AG04450 (cell line): ENCODE data around the gene TIMP2. TPM values are rescaled to one million over a fixed set of nuclear protein-coding genes. Genes with fewer than 3 reads are reported as not detected.

Experiments used
- CTCF ChIA-PET: fragments of 300-600, 350-600 bp; formaldehyde crosslinking; extraction: SDS; loops from one replicate; lab custom pipeline; 2022; ENCODE audit warnings: antibody characterized with exemption, inconsistent platforms; lab: Charles Lee
- POLR2A ChIA-PET: fragments of 350-600 bp; formaldehyde crosslinking; extraction: SDS; loops from one replicate; lab custom pipeline; 2021; ENCODE audit warnings: antibody characterized with exemption, inconsistent platforms; lab: Yijun Ruan, JAX
- DNase-seq: peaks from one replicate; pipeline ENCODE4 v3.0.0-alpha.2; 2011; ENCODE audit warnings: low read depth, low spot score
- H3K27ac ChIP-seq: one replicate; pipeline ENCODE4 v1.5.1; 2012; ENCODE audit warnings: low read depth, low read length, control low read depth
- H3K27me3 ChIP-seq: one replicate; pipeline ENCODE4 v1.6.0; 2012; ENCODE audit warnings: low read length; ENCODE audit not compliant: control insufficient read depth, insufficient read depth
- H3K4me3 ChIP-seq: 2 replicates; pipeline ENCODE4 v1.5.1; 2011; ENCODE audit warnings: mild to moderate bottlenecking, low read depth, low read length, control low read depth
- H3K9me3 ChIP-seq: 2 replicates; pipeline ENCODE4 v1.5.1; 2012; ENCODE audit warnings: low read length; ENCODE audit not compliant: control insufficient read depth, insufficient read depth
- polyA plus RNA-seq: library from polyadenylated mRNA; depleted of rRNA; stranded (reverse); fragments of >200 nt; gene quantifications from 2 replicates; pipeline ENCODE4 v1.2.3, GENCODE V29; 2011
- TF ChIP-seq, protein P1 (sequence below): IDR thresholded peaks from 2 replicates; pipeline ENCODE4 v1.5.1; 2011; ENCODE audit warnings: low read depth, low read length, control low read depth, inconsistent platforms

TIMP2 gene
- polyA plus RNA-seq, 1 experiment, result 356 TPM

DNA sequence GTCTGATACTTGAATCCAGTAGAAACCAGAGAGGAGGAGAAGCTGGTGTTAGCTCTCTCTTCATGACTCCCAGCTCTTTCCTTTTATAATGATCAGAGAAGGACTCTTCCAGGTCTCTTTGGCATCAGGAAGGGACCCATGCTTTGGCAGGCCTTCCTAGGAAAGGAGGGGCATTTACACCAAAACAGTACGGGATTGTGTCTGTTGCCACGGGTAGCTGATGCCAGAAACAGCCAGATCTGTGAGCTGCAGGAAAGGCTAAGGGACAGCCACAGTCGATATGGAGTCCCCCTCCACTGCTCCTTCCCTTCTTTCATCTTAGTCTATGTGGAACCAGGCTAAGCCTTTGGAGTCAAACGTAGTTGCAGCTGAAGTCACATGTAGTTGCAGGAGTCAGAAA, 31.5 kb downstream of the TIMP2 start:
- no peaks in the 10 kb centered on the region; the same call in 1 of the 2 replicates for H3K9me3 ChIP-seq
- no peak overlapping the region for H3K4me3 ChIP-seq
- ChIA-PET POLR2A (interaction anchor here (0.5 to 0.6 kb wide), 2 partner anchors 20 to 23 kb away, joined by 3 to 6 read pairs; no protein-coding TSS in a partner anchor), CTCF (interaction anchor here (1.0 kb wide), 1 partner anchor 28 kb away, joined by 5 read pairs; no protein-coding TSS in a partner anchor)
- TF ChIP-seq, protein P1, sequence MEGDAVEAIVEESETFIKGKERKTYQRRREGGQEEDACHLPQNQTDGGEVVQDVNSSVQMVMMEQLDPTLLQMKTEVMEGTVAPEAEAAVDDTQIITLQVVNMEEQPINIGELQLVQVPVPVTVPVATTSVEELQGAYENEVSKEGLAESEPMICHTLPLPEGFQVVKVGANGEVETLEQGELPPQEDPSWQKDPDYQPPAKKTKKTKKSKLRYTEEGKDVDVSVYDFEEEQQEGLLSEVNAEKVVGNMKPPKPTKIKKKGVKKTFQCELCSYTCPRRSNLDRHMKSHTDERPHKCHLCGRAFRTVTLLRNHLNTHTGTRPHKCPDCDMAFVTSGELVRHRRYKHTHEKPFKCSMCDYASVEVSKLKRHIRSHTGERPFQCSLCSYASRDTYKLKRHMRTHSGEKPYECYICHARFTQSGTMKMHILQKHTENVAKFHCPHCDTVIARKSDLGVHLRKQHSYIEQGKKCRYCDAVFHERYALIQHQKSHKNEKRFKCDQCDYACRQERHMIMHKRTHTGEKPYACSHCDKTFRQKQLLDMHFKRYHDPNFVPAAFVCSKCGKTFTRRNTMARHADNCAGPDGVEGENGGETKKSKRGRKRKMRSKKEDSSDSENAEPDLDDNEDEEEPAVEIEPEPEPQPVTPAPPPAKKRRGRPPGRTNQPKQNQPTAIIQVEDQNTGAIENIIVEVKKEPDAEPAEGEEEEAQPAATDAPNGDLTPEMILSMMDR, result no peak
- no peak overlapping the region for H3K27ac ChIP-seq
- no peaks in the 10 kb centered on the region for H3K27me3 ChIP-seq
- no peak for DNase-seq

DNA sequence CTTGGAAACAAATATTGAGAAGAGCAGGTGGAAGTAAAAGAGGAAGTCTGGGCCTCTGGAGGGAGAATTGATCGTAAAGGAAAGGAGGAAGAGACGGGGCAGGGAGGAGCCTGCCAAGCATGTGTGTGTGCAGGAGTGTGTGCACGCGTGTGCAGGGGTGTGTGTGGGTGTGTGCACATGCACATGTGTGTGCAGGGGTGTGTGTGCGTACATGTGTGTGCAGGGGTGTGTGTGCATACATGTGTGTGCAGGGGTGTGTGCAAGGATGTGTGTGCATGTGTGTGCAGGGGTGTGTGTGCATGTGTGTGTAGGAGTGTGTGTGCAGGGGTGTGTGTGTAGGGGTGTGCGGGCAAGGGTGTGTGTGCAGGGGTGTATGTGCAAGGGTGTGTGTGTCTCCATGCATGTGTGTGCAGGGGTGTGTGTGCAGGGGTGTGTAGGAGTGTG, 32.2 kb downstream of the TIMP2 start:
- ChIA-PET CTCF (interaction anchor here (1.0 kb wide), 1 partner anchor 27 kb away, joined by 5 read pairs; no protein-coding TSS in a partner anchor), POLR2A (interaction anchor here (0.5 kb wide), 1 partner anchor 20 kb away, joined by 3 read pairs; no protein-coding TSS in a partner anchor)
- no peaks in the 10 kb centered on the region; the same call in 1 of the 2 replicates for H3K9me3 ChIP-seq

DNA sequence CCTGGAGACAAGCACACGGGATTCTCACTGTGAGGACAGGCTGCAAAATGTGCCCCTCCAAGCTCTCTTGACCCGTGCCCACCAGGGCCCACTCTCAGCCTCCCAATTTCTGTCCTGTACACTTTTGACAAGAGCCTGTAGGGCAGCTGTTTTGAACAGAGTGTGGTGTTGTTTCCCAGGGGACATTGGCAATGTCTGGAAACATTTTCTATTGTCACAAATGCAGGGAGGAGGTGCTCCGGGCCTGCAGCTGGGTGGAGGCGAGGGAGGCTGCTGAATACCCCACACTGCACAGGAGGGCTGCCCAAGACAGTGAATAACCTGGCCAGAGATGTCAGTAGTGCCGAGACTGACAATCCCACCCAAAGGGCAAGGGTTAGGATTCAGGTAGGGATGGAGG, 32.7 kb downstream of the TIMP2 start:
- TF ChIP-seq, protein P1, result no peak
- CTCF ChIA-PET, result no interaction called here

More for the DNA sequence above, 32.2 kb downstream of the TIMP2 start:
- H3K27me3 ChIP-seq, result no peaks in the 10 kb centered on the region
- DNase-seq, result no peak
- H3K4me3 ChIP-seq, result no peak overlapping the region
- no peak overlapping the region for H3K27ac ChIP-seq
- TF ChIP-seq, protein P1, result no peak

DNA sequence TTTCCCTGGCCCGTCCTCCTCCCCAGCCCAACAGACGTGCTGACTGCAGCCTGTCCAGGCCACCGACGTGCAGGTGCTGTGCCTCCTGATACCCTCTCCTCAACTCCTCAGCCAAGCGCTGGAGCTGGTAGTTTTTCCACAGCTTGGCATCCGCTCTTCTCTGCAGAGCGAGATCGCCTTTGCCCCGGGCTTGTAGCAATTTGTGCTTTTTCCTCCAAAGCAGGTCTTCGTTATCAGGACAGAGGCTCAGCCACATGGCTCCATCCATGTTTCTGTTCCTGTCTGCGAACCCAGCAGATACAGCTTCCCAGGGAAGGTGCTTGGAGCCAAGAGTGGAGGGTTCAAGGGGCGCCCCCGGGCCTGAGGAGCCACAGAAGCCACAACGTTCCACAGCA, 33.1 kb downstream of the TIMP2 start:
- Histone ChIP-seq H3K4me3 (no peak overlapping the region), H3K27me3 (no peaks in the 10 kb centered on the region), H3K9me3 (no peaks in the 10 kb centered on the region; the same call in 1 of the 2 replicates), H3K27ac (no peak overlapping the region)
- no peak for DNase-seq
- POLR2A ChIA-PET, result no interaction called here
- CTCF ChIA-PET, result no interaction called here
- TF ChIP-seq, protein P1, result no peak

More for the DNA sequence above, 32.7 kb downstream of the TIMP2 start:
- H3K27ac ChIP-seq, result no peak overlapping the region
- no peak for DNase-seq
- no peak overlapping the region for H3K4me3 ChIP-seq
- H3K27me3 ChIP-seq, result no peaks in the 10 kb centered on the region
- POLR2A ChIA-PET, result no interaction called here
- H3K9me3 ChIP-seq, result no peaks in the 10 kb centered on the region; the same call in 1 of the 2 replicates

DNA sequence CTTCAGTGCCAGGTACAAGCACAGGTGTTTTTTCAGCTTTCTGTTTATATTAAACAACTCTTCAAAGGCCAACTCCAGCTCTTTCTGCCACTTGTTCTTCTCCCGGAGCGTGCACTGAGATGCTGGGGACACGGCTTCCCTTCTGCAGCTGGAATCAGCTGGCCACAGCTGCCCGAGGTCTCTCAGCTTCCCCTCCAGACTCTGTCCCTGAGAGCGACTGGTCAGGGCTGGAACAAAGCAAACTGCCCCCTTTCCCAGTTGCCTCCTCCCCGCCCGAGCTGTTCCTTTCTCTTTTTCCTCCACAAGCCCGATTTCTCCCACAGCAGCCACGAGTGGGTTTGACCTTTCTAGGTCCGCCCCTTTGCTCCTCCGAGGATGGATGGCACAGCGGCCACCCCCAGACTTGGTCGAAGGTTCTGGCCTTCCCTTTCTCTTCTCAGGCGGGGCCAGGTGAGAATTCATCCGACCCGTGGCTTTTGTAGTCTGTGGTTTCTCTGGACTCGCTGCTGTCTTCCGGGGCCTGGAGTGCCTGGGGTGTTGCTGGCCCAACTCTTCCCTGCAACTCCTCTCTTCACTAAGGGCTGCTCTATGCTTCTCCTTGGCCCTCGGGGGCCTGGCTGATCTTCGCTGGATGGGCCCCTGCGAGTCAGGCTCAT, 33.7 kb downstream of the TIMP2 start:
- CTCF ChIA-PET, result no interaction called here
- DNase-seq, result no peak
- H3K27me3 ChIP-seq, result no peaks in the 10 kb centered on the region
- POLR2A ChIA-PET, result no interaction called here
- H3K4me3 ChIP-seq, result no peak overlapping the region
- no peak overlapping the region for H3K27ac ChIP-seq
- TF ChIP-seq, protein P1, result no peak
- no peaks in the 10 kb centered on the region for H3K9me3 ChIP-seq
